Measurements from ENCODE around the gene F12.

GRCh38 chr5:177397875-177398390, 11.4 kb downstream of the F12 start:
- TF ChIP-seq CTCF (IDR thresholded peaks at IDR 0.05) = no peak
- no peak for TF ChIP-seq POLR2A (IDR thresholded peaks at IDR 0.05)
